HepG2 (cell line): Measurements from ENCODE around the gene THOP1. TPM values are rescaled to one million over a fixed set of nuclear protein-coding genes. Genes with fewer than 3 reads are reported as not detected.
A peak's percentile ranks its signal among the peaks of the same experiment; 100 is the strongest.

Experiments used
- ATRX ChIP-seq: sonication (generic); formaldehyde crosslinking; IDR thresholded peaks from 2 replicates; pipeline ENCODE4 v1.4.0; 2020; ENCODE audit warnings: missing genetic modification reagents, borderline replicate concordance
- BHLHE40 ChIP-seq: IDR thresholded peaks from 2 replicates; pipeline ENCODE4 v1.6.1; 2011; ENCODE audit warnings: low read length, improper control_type of control experiment
- ELF1 ChIP-seq: sonication (generic); formaldehyde crosslinking; IDR thresholded peaks from 2 replicates; pipeline ENCODE4 v1.4.0; 2020; ENCODE audit warnings: missing genetic modification reagents
- KLF6 ChIP-seq: IDR thresholded peaks from 2 replicates; pipeline ENCODE4 v1.8.0; 2016; ENCODE audit warnings: missing biosample characterization, missing genetic modification reagents
- MTA1 ChIP-seq: sonication (generic); formaldehyde crosslinking; IDR thresholded peaks from 2 replicates; pipeline ENCODE4 v1.4.0; 2020; ENCODE audit warnings: missing genetic modification reagents, mild to moderate bottlenecking, borderline replicate concordance
- NFKBIZ ChIP-seq: IDR thresholded peaks from 2 replicates; pipeline ENCODE4 v1.6.1; 2018; ENCODE audit warnings: missing genetic modification reagents, missing compliant biosample characterization
- SCMH1 ChIP-seq: sonication (generic); formaldehyde crosslinking; IDR thresholded peaks from 2 replicates; pipeline ENCODE4 v1.9.0; 2021; ENCODE audit warnings: missing genetic modification reagents, mild to moderate bottlenecking, borderline replicate concordance
- STAG1 ChIP-seq: sonication (generic); formaldehyde crosslinking; IDR thresholded peaks from 2 replicates; pipeline ENCODE4 v1.4.0; 2020; ENCODE audit warnings: missing genetic modification reagents
- TARDBP ChIP-seq: sonication (generic); formaldehyde crosslinking; IDR thresholded peaks from 2 replicates; pipeline ENCODE4 v1.8.0; 2022; ENCODE audit warnings: mild to moderate bottlenecking, missing genetic modification reagents
- TOPORS ChIP-seq: sonication (generic); formaldehyde crosslinking; IDR thresholded peaks from 2 replicates; pipeline ENCODE4 v1.8.0; 2023; ENCODE audit warnings: mild to moderate bottlenecking, missing genetic modification reagents
- ZFYVE20 ChIP-seq: sonication (generic); formaldehyde crosslinking; IDR thresholded peaks from 2 replicates; pipeline ENCODE4 v1.8.0; 2023; ENCODE audit warnings: low read depth, mild to moderate bottlenecking, moderate library complexity, missing genetic modification reagents, borderline replicate concordance
- ZKSCAN8 ChIP-seq: IDR thresholded peaks from 2 replicates; pipeline ENCODE4 v1.6.1; 2016; ENCODE audit warnings: borderline replicate concordance, missing genetic modification reagents, missing compliant biosample characterization
- ZNF329 ChIP-seq: sonication (generic); formaldehyde crosslinking; IDR thresholded peaks from 2 replicates; pipeline ENCODE4 v1.9.0; 2021; ENCODE audit warnings: low read depth, mild to moderate bottlenecking, missing genetic modification reagents
- ZNF605 ChIP-seq: sonication (generic); formaldehyde crosslinking; IDR thresholded peaks from 2 replicates; pipeline ENCODE4 v1.8.0; 2022; ENCODE audit warnings: mild to moderate bottlenecking, missing genetic modification reagents
- ZNF709 ChIP-seq: sonication (generic); formaldehyde crosslinking; IDR thresholded peaks from 2 replicates; pipeline ENCODE4 v1.5.0; 2020; ENCODE audit warnings: mild to moderate bottlenecking, missing genetic modification reagents
- ZNF784 ChIP-seq: sonication (generic); formaldehyde crosslinking; IDR thresholded peaks from 2 replicates; pipeline ENCODE4 v1.5.1; 2020; ENCODE audit warnings: missing genetic modification reagents, mild to moderate bottlenecking, borderline replicate concordance
- polyA plus RNA-seq, 8 experiments: library from polyadenylated mRNA; depleted of rRNA in 3 of 8; stranded (reverse) in 7 of 8; unstranded in 1 of 8; fragments of >200 nt; fragmentation: Illumina TruSeq in 4 of 8; extraction: Trizol in 4 of 8; gene quantifications; 2 replicates each; pipeline versions ENCODE4 v1.2.1 to v1.2.3, GENCODE V29; 2011 to 2016; ENCODE audit warnings: low read depth in 4 of 8, missing spikeins in 1 of 8, mixed read lengths in 1 of 8; ENCODE audit not compliant: insufficient read depth in 1 of 8
- total RNA-seq, 5 experiments: library from RNA; depleted of rRNA; stranded (reverse); fragments of >200 nt; fragmentation: Illumina TruSeq; extraction: Trizol; gene quantifications; 2 replicates each; pipeline ENCODE4 v1.2.3, GENCODE V29; 2016; ENCODE audit warnings: low read depth in 1 of 5
- TF ChIP-seq, protein P1 (sequence below): sonication (generic); formaldehyde crosslinking; conservative IDR thresholded peaks from 2 replicates; pipeline ENCODE4 v1.8.0; 2022; ENCODE audit warnings: low read depth, missing genetic modification reagents
- TF ChIP-seq, protein P2 (sequence below): IDR thresholded peaks from 2 replicates; pipeline ENCODE4 v1.6.1; 2016; ENCODE audit warnings: mild to moderate bottlenecking
- TF ChIP-seq, protein P3 (sequence below): sonication (generic); formaldehyde crosslinking; IDR thresholded peaks from 2 replicates; pipeline ENCODE4 v1.4.0; 2020; ENCODE audit warnings: missing genetic modification reagents, borderline replicate concordance

THOP1 gene
- total and polyA plus RNA-seq, 2 of the 13 experiments (the other 11 are each of a cell fraction or from before 2014, with no cell fraction given), result 74.4 to 116 TPM

DNA sequence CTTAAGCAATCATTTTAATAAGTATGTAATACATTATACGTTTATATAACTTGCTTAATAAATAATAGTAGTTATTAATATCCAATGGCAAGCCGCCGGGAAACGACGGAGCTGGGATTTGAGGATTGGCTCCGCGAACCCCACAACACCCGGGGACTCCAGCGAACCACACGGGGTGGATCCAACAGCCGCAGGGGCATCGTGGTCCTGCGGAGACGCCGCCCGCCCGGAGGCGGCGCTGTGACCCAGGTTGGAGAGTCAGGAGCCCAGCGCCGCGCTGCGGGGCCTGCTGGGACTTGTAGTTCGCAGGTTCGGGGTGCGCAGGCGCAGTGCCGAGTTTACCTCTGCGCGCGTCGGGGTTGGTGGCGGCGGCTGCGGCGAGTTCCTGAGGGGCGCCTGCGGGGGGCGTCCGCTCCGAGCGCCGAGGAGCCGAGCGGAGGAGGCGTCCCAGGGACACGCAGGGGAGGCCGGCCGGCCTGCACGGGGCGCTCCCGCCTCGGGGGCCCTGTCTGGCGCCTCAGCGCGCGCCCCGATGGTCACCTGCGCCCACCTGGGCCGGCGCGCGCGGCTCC lies 34.3 kb downstream of the THOP1 start, which contains the start of gene ZNF554 (continued):
- TF ChIP-seq SCMH1 (CRISPR knock-in tag) (no peak), STAG1 (peak; percentile 80), BHLHE40 (peak; percentile 61), KLF6 (CRISPR knock-in tag) (peak; percentile 66; the same call in 1 of the 2 replicates), TOPORS (CRISPR knock-in tag) (no peak), ZNF329 (CRISPR knock-in tag) (peak; percentile 47), ZFYVE20 (CRISPR knock-in tag) (no peak), ZNF784 (CRISPR knock-in tag) (no peak), ELF1 (CRISPR knock-in tag) (peak; percentile 77), NFKBIZ (CRISPR knock-in tag) (no peak), MTA1 (CRISPR knock-in tag) (peak; percentile 58; the same call in 1 of the 2 replicates), TARDBP (CRISPR knock-in tag) (peak; percentile 92; the same call in 1 of the 2 replicates), ZNF605 (CRISPR knock-in tag) (peak; percentile 74), ZKSCAN8 (CRISPR knock-in tag) (no peak), ATRX (CRISPR knock-in tag) (no peak), ZNF709 (no peak)
- TF ChIP-seq, protein P1, sequence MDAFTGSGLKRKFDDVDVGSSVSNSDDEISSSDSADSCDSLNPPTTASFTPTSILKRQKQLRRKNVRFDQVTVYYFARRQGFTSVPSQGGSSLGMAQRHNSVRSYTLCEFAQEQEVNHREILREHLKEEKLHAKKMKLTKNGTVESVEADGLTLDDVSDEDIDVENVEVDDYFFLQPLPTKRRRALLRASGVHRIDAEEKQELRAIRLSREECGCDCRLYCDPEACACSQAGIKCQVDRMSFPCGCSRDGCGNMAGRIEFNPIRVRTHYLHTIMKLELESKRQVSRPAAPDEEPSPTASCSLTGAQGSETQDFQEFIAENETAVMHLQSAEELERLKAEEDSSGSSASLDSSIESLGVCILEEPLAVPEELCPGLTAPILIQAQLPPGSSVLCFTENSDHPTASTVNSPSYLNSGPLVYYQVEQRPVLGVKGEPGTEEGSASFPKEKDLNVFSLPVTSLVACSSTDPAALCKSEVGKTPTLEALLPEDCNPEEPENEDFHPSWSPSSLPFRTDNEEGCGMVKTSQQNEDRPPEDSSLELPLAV (CRISPR knock-in tag), result no peak
- TF ChIP-seq, protein P2, sequence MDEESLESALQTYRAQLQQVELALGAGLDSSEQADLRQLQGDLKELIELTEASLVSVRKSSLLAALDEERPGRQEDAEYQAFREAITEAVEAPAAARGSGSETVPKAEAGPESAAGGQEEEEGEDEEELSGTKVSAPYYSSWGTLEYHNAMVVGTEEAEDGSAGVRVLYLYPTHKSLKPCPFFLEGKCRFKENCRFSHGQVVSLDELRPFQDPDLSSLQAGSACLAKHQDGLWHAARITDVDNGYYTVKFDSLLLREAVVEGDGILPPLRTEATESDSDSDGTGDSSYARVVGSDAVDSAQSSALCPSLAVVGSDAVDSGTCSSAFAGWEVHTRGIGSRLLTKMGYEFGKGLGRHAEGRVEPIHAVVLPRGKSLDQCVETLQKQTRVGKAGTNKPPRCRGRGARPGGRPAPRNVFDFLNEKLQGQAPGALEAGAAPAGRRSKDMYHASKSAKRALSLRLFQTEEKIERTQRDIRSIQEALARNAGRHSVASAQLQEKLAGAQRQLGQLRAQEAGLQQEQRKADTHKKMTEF (CRISPR knock-in tag), result peak; percentile 88
- TF ChIP-seq, protein P3, sequence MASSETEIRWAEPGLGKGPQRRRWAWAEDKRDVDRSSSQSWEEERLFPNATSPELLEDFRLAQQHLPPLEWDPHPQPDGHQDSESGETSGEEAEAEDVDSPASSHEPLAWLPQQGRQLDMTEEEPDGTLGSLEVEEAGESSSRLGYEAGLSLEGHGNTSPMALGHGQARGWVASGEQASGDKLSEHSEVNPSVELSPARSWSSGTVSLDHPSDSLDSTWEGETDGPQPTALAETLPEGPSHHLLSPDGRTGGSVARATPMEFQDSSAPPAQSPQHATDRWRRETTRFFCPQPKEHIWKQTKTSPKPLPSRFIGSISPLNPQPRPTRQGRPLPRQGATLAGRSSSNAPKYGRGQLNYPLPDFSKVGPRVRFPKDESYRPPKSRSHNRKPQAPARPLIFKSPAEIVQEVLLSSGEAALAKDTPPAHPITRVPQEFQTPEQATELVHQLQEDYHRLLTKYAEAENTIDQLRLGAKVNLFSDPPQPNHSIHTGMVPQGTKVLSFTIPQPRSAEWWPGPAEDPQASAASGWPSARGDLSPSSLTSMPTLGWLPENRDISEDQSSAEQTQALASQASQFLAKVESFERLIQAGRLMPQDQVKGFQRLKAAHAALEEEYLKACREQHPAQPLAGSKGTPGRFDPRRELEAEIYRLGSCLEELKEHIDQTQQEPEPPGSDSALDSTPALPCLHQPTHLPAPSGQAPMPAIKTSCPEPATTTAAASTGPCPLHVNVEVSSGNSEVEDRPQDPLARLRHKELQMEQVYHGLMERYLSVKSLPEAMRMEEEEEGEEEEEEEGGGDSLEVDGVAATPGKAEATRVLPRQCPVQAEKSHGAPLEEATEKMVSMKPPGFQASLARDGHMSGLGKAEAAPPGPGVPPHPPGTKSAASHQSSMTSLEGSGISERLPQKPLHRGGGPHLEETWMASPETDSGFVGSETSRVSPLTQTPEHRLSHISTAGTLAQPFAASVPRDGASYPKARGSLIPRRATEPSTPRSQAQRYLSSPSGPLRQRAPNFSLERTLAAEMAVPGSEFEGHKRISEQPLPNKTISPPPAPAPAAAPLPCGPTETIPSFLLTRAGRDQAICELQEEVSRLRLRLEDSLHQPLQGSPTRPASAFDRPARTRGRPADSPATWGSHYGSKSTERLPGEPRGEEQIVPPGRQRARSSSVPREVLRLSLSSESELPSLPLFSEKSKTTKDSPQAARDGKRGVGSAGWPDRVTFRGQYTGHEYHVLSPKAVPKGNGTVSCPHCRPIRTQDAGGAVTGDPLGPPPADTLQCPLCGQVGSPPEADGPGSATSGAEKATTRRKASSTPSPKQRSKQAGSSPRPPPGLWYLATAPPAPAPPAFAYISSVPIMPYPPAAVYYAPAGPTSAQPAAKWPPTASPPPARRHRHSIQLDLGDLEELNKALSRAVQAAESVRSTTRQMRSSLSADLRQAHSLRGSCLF, result no peak
